Smooth muscle cell (in vitro differentiated cells): Measurements from ENCODE around the gene OTULIN. TPM values are rescaled to one million over a fixed set of nuclear protein-coding genes. Genes with fewer than 3 reads are reported as not detected.

Source experiments
- DNase-seq: peaks from one replicate; lab custom pipeline; 2025; ENCODE audit not compliant: unreplicated experiment; lab: John Stamatoyannopoulos, UW
- H2AFZ ChIP-seq: fragments of 200-600 bp; sonication (generic); 2 replicates; pipeline ENCODE4 v1.6.0; 2016; ENCODE audit warnings: antibody characterized with exemption, low read depth, mild to moderate bottlenecking
- H3F3A ChIP-seq: fragments of 200-600 bp; sonication (generic); 2 replicates; pipeline ENCODE4 v1.6.0; 2017; ENCODE audit warnings: antibody characterized with exemption, low read depth
- H3K27ac ChIP-seq: fragments of 200-600 bp; sonication (generic); 2 replicates; pipeline ENCODE4 v1.5.1; 2016; ENCODE audit warnings: low read depth, mild to moderate bottlenecking
- H3K27me3 ChIP-seq: fragments of 200-600 bp; sonication (generic); 2 replicates; pipeline ENCODE4 v1.6.1; 2016; ENCODE audit warnings: low read depth, mild to moderate bottlenecking
- H3K36me3 ChIP-seq: fragments of 200-600 bp; sonication (generic); 2 replicates; pipeline ENCODE4 v1.5.1; 2016; ENCODE audit warnings: low read depth
- H3K4me1 ChIP-seq: fragments of 200-600 bp; sonication (generic); 2 replicates; pipeline ENCODE4 v1.5.1; 2016; ENCODE audit warnings: low read depth
- H3K4me2 ChIP-seq: fragments of 200-600 bp; sonication (generic); 2 replicates; pipeline ENCODE4 v1.6.0; 2016; ENCODE audit warnings: mild to moderate bottlenecking
- H3K4me3 ChIP-seq: fragments of 200-600 bp; sonication (generic); 2 replicates; pipeline ENCODE4 v1.5.1; 2016; ENCODE audit warnings: mild to moderate bottlenecking
- H3K79me2 ChIP-seq: fragments of 200-600 bp; sonication (generic); 2 replicates; pipeline ENCODE4 v1.6.0; 2016; ENCODE audit warnings: low read depth, mild to moderate bottlenecking
- H3K9ac ChIP-seq: fragments of 200-600 bp; sonication (generic); 2 replicates; pipeline ENCODE4 v1.6.0; 2016; ENCODE audit warnings: low read depth
- H3K9me3 ChIP-seq: fragments of 200-600 bp; sonication (generic); replicated peaks from 2 replicates; pipeline ENCODE4 v1.5.1; 2016; ENCODE audit warnings: low read depth
- H4K20me1 ChIP-seq: fragments of 200-600 bp; sonication (generic); 2 replicates; pipeline ENCODE4 v1.6.0; 2016; ENCODE audit warnings: low read depth
- CTCF ChIP-seq: fragments of 200-600 bp; sonication (generic); IDR thresholded peaks from 2 replicates; pipeline ENCODE4 v1.5.1; 2017; ENCODE audit warnings: borderline replicate concordance, mild to moderate bottlenecking, antibody characterized with exemption; ENCODE audit not compliant: insufficient read depth, poor library complexity, severe bottlenecking
- WGBS: methylation state at CpG from one replicate; pipeline ENCODE4 v1.1.7; 2016; ENCODE audit warnings: low lambda C conversion rate; 5-methylcytosine and 5-hydroxymethylcytosine counted together
- polyA plus RNA-seq: library from polyadenylated mRNA; unstranded; fragments of >200 nt; fragmentation: Nextera tagmentation; extraction: Ambion mirVana; gene quantifications from 2 replicates; pipeline ENCODE4 v1.2.1, GENCODE V29; 2016
- total RNA-seq: library from RNA; depleted of rRNA; stranded (reverse); fragments of >200 nt; gene quantifications from 2 replicates; pipeline ENCODE4 v1.2.3, GENCODE V29; 2014

The OTULIN gene
- total and polyA plus RNA-seq, 2 experiments from 2014 or later: 17.6 to 30.3 TPM

- TF ChIP-seq CTCF: no peak
- Histone ChIP-seq H3K4me1 (no peaks in the 10 kb centered on the region), H3K36me3 (no peaks in the 10 kb centered on the region), H3K4me2 (no peak overlapping the region), H3K9ac (no peak overlapping the region), H3K27me3 (no peaks in the 10 kb centered on the region), H2AFZ (no peak overlapping the region), H4K20me1 (no peaks in the 10 kb centered on the region), H3K9me3 (no peaks in the 10 kb centered on the region), H3F3A (peaks cover 4% of the 10 kb centered on the region), H3K4me3 (no peak overlapping the region), H3K27ac (peak overlapping the region; percentile 33), H3K79me2 (peaks cover 6% of the 10 kb centered on the region)
- WGBS: 81% methylated on average over 3 of the region's 3 CpGs
- no peak for DNase-seq
These were observed 4.5 kb upstream of the OTULIN start for GRCh38 chr5:14659821-14660607.

GRCh38 chr5:14660833-14661232 is 3.7 kb upstream of the OTULIN start:
- H3K27me3 ChIP-seq: no peaks in the 10 kb centered on the region
- no peak for DNase-seq
- H3K9ac ChIP-seq: no peak overlapping the region
- H3F3A ChIP-seq: peaks cover 4% of the 10 kb centered on the region
- H3K4me1 ChIP-seq: peaks cover 7% of the 10 kb centered on the region
- TF ChIP-seq CTCF: no peak
- no peak overlapping the region for H2AFZ ChIP-seq
- H3K4me3 ChIP-seq: no peak overlapping the region
- H3K36me3 ChIP-seq: no peaks in the 10 kb centered on the region
- peak overlapping the region; percentile 33 for H3K27ac ChIP-seq
- peaks cover 14% of the 10 kb centered on the region for H3K79me2 ChIP-seq
- H3K4me2 ChIP-seq: no peak overlapping the region
- peaks cover 7% of the 10 kb centered on the region for H4K20me1 ChIP-seq
- WGBS: 88% methylated on average over 2 of the region's 2 CpGs
- H3K9me3 ChIP-seq: no peaks in the 10 kb centered on the region

GRCh38 chr5:14662721-14663260 is 1.7 kb upstream of the OTULIN start:
- WGBS: 97% methylated on average over 7 of the region's 7 CpGs
- H3K27me3 ChIP-seq: no peaks in the 10 kb centered on the region
- no peak for TF ChIP-seq CTCF
- no peak overlapping the region for H2AFZ ChIP-seq
- H3K27ac ChIP-seq: no peak overlapping the region
- H3K9ac ChIP-seq: no peak overlapping the region
- H3K79me2 ChIP-seq: peaks cover 34% of the 10 kb centered on the region
- peak overlapping the region; percentile 95 for H3K4me2 ChIP-seq
- no peak overlapping the region for H3K4me3 ChIP-seq
- peaks cover 4% of the 10 kb centered on the region for H3F3A ChIP-seq
- no peaks in the 10 kb centered on the region for H3K36me3 ChIP-seq
- no peak for DNase-seq
- peaks cover 15% of the 10 kb centered on the region for H3K4me1 ChIP-seq
- H4K20me1 ChIP-seq: peaks cover 27% of the 10 kb centered on the region
- no peaks in the 10 kb centered on the region for H3K9me3 ChIP-seq
